Upper lobe of left lung (tissue), 4 donors: ENCODE data around the gene SPATA18.

Source experiments
- EP300 ChIP-seq, 4 donors: sonication (generic); formaldehyde crosslinking; IDR thresholded peaks; one replicate each; pipeline ENCODE4 v1.5.1; 2017; ENCODE audit warnings: antibody characterized with exemption in 4 of 4, control low read depth in 2 of 4
- POLR2A ChIP-seq, 4 donors: fragments of 450-650 bp; IDR thresholded peaks; one replicate each; pipeline ENCODE4 v1.5.1; 2016 to 2017; ENCODE audit warnings: antibody characterized with exemption in 4 of 4, mild to moderate bottlenecking in 2 of 4
- POLR2AphosphoS5 ChIP-seq, 2 donors: sonication (generic); formaldehyde crosslinking; IDR thresholded peaks; one replicate each; pipeline ENCODE4 v1.5.1; 2017; ENCODE audit warnings: antibody characterized with exemption in 2 of 2
- TF ChIP-seq, protein P1 (sequence below), 6 experiments: fragments of 450-650 bp in 4 of 6; fragments of 200-600 bp in 2 of 6; sonication (generic) in 2 of 6; IDR thresholded peaks; one replicate each; pipeline ENCODE4 v1.5.1; 2016 to 2019; ENCODE audit warnings: antibody characterized with exemption in 6 of 6

DNA sequence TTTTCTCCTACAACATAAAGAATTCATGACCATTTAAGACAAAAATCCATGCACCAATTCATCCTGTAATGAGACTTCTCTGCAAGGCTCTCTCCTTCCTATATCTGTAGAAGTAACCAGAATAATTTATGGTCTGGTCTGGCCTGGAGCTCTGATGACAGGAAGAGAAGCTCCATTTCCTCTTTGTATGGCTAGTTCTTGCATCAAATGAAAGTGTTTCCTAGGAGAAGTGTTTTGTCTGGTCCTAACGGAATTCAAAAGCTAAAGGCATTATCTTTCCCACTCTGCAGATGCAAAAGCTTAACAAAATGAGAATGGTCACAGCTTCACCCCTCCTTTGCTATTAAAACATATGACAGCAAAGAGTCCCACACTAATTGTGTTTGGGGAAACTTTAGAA, 55.1 kb downstream of the SPATA18 start:
- TF ChIP-seq, protein P1, sequence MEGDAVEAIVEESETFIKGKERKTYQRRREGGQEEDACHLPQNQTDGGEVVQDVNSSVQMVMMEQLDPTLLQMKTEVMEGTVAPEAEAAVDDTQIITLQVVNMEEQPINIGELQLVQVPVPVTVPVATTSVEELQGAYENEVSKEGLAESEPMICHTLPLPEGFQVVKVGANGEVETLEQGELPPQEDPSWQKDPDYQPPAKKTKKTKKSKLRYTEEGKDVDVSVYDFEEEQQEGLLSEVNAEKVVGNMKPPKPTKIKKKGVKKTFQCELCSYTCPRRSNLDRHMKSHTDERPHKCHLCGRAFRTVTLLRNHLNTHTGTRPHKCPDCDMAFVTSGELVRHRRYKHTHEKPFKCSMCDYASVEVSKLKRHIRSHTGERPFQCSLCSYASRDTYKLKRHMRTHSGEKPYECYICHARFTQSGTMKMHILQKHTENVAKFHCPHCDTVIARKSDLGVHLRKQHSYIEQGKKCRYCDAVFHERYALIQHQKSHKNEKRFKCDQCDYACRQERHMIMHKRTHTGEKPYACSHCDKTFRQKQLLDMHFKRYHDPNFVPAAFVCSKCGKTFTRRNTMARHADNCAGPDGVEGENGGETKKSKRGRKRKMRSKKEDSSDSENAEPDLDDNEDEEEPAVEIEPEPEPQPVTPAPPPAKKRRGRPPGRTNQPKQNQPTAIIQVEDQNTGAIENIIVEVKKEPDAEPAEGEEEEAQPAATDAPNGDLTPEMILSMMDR (IDR thresholded peaks at IDR 0.05), result no peak
- TF ChIP-seq EP300 (IDR thresholded peaks at IDR 0.05), result no peak
- no peak for TF ChIP-seq POLR2AphosphoS5 (IDR thresholded peaks at IDR 0.05)
- no peak for TF ChIP-seq POLR2A (IDR thresholded peaks at IDR 0.05)
